HG03159 (cell line): ENCODE data around the gene SNF8.

Source experiments
- ATAC-seq: cut with Tn5 transposase; IDR thresholded peaks from one replicate; pipeline ENCODE4 v1.9.1; 2021; ENCODE audit warnings: mild to moderate bottlenecking, moderate library complexity; ENCODE audit not compliant: unreplicated experiment

Gene SNF8

DNA sequence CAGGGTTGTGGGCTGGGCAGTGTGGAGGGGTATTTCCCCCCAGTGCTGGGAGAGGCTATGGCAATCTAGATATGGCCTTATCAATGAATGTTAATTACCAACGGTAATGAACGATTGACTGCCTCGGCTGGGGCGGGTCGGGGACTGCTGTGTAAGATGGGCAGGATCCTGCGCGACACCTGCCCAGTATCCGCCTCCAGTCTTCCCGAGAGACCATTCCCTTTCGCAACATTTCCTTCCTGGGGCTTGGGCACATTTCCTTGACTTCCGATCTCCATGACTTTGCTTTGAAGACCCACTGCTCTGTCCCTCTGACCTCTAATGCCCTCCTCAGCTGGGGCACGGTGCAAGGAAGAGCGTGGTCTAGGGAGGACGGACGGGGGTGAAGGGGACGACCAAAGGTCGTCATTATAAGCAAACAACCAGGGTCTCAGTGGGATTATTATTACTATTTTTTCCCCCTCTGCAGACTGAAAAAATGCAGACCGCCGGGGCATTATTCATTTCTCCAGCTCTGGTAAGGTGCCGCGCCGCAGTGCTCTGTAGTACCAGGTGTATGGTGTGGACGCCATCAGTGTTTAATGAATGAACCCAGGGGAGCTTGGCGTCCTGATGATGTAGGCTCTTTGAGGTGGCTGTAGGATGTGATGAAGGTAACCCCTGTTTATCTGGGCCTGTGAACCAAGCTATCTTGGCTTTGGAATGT is 51.5 kb downstream of the SNF8 start:
- no peak for ATAC-seq

DNA sequence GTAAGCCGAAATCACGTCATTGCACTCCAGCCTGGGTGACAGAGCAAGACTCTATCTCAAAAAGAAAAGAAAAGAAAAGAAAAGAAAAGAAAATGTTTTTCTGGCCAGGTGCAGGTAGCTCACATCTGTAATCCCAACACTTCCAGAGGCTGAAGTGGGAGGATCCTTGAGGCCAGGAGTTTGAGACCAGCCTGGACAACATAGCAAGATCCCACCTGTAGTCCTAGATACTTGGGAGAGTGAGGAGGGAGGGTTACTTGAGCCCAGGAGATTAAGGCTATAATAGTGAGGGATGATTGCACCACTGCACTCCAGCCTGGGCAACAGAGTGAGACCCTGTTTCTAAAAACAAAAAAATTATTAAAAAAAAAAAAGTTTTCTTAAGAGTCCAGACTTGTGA is 54.6 kb downstream of the SNF8 start:
- ATAC-seq = no peak

DNA sequence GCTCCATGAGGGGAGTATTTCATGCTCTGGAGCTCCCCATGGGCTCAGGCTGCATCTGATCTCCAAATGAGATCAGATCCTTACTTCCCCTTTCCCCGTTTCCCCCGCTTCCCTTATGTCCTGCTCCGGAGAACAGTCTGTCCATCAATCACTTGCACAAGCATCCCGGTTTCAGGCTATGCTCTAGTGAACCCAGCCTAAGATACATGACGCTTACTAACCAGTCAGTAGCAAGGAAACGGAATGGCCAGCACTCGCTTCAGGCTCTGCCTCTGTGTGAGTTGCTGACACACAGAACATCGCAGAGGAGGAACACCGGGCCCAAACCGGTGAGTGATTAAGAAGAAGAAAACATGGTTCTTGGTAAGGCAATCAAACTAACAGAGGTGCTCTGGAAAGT is 61.5 kb downstream of the SNF8 start:
- ATAC-seq = no peak

DNA sequence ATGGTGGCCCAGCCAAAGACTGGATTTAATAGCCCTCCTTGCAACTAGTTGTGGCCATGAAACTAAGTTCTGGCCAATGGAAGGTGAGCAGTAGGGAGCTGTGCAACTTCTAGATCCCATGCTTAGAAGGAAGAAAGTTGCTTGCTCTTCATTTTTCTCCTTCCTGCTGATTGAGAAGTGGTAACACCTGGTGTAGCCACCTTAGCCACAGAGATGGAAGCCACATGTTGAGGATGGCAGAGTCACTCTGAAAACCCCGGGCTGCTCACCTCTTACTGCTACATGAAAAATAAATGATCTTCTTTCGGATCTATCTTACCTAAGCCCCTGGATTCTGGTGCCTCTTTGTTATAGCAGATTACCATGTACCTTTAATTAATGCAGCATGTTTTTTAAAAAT is 62.4 kb downstream of the SNF8 start:
- ATAC-seq = no peak
